ENCODE measurements around the gene UBXN7.
"Not testable (repeated sequence)": the region's sequence is repeated elsewhere in the genome, so short reads cannot be mapped to it uniquely, and the experiment has no call there.

Gene UBXN7

GRCh38 chr3:196302960-196303359, 129.3 kb downstream of the UBXN7 start:
- Mint-ChIP-seq H3K4me1 (ENCODE audit: low read depth) (peaks cover 21% of the 10 kb centered on the region), H3K27ac (peak overlapping the region; percentile 43)
- H3K9me3 Mint-ChIP-seq; H3K4me3 Mint-ChIP-seq; H3K27me3 Mint-ChIP-seq; intact Hi-C loops (cut with micrococcal nuclease); H3K36me3 Mint-ChIP-seq (ENCODE audit: low read depth): not testable (repeated sequence)

GRCh38 chr3:196302551-196302950, 129.7 kb downstream of the UBXN7 start:
- H3K36me3 Mint-ChIP-seq (ENCODE audit: low read depth); H3K9me3 Mint-ChIP-seq; H3K27me3 Mint-ChIP-seq; intact Hi-C loops (cut with micrococcal nuclease); H3K27ac Mint-ChIP-seq; H3K4me3 Mint-ChIP-seq: not testable (repeated sequence)
- peaks cover 21% of the 10 kb centered on the region for H3K4me1 Mint-ChIP-seq (ENCODE audit: low read depth)

- H3K4me1 Mint-ChIP-seq (ENCODE audit: low read depth): peaks cover 17% of the 10 kb centered on the region
- H3K36me3 Mint-ChIP-seq (ENCODE audit: low read depth): no peaks in the 10 kb centered on the region
- no peak overlapping the region for H3K4me3 Mint-ChIP-seq
- intact Hi-C loops (cut with micrococcal nuclease): no loop called here
- H3K27ac Mint-ChIP-seq: no peak overlapping the region
- H3K9me3 Mint-ChIP-seq: no peaks in the 10 kb centered on the region
- no peaks in the 10 kb centered on the region for H3K27me3 Mint-ChIP-seq
These were observed 133.7 kb downstream of the UBXN7 start for GRCh38 chr3:196298521-196298920.
